Activated CD4-positive, alpha-beta T cell treated with anti-CD3 and anti-CD28 coated beads, Interleukin-2, amount 50 U/mL, for 1 hour (primary cell): ENCODE data around the gene MEI1.

Source experiments
- DNase-seq: peaks from one replicate; pipeline ENCODE4 v3.0.0-alpha.2; 2020

Gene MEI1

GRCh38 chr22:41844513-41844912 is 145.2 kb downstream of the MEI1 start:
- DNase-seq = no peak

- DNase-seq = no peak
Measured at GRCh38 chr22:41845380-41846267, 146.3 kb downstream of the MEI1 start.

- no peak for DNase-seq
Measured at GRCh38 chr22:41846268-41846987, 147.1 kb downstream of the MEI1 start.

- DNase-seq = no peak
Measured at GRCh38 chr22:41847300-41847699, 148.0 kb downstream of the MEI1 start.

GRCh38 chr22:41848468-41848867 is 149.2 kb downstream of the MEI1 start:
- no peak for DNase-seq
